Spleen (tissue), 11 donors: ENCODE data around the gene HSPA12A. TPM values are rescaled to one million over a fixed set of nuclear protein-coding genes. Genes with fewer than 3 reads are reported as not detected.

Experiments used
- DNase-seq: peaks from one replicate; pipeline ENCODE4 v3.0.0-alpha.2; 2020
- H3K27ac ChIP-seq, 8 donors: fragments of 200-600 bp; sonication (generic) in 7 of 8; 1 replicate in 4 of 8; 2 replicates in 4 of 8; pipeline versions ENCODE4 v1.5.0 to v1.8.0; 2016 to 2021; ENCODE audit warnings: inconsistent platforms in 4 of 8, mild to moderate bottlenecking in 4 of 8, moderate library complexity in 1 of 8
- H3K27me3 ChIP-seq, 7 donors: fragments of 200-600 bp; sonication (generic) in 6 of 7; replicated peaks in 1 of 7; 1 replicate in 4 of 7; 2 replicates in 3 of 7; pipeline versions ENCODE4 v1.5.0 to v1.8.0; 2016 to 2021; ENCODE audit warnings: inconsistent platforms in 3 of 7, mild to moderate bottlenecking in 1 of 7
- H3K36me3 ChIP-seq, 6 donors: fragments of 200-600 bp; sonication (generic) in 5 of 6; 1 replicate in 4 of 6; 2 replicates in 2 of 6; pipeline versions ENCODE4 v1.5.0 to v1.8.0; 2016 to 2021; ENCODE audit warnings: inconsistent platforms in 2 of 6
- H3K4me1 ChIP-seq, 6 donors: fragments of 200-600 bp; sonication (generic) in 5 of 6; 1 replicate in 3 of 6; 2 replicates in 3 of 6; pipeline versions ENCODE4 v1.5.0 to v1.8.0; 2016 to 2021; ENCODE audit warnings: inconsistent platforms in 3 of 6
- H3K4me3 ChIP-seq, 8 donors: fragments of 200-600 bp; sonication (generic) in 7 of 8; 1 replicate in 4 of 8; 2 replicates in 4 of 8; pipeline versions ENCODE4 v1.5.0 to v1.8.0; 2016 to 2021; ENCODE audit warnings: inconsistent platforms in 4 of 8, mild to moderate bottlenecking in 4 of 8, moderate library complexity in 2 of 8
- H3K9me3 ChIP-seq, 8 donors: fragments of 200-600 bp; sonication (generic) in 7 of 8; 1 replicate in 4 of 8; 2 replicates in 4 of 8; pipeline versions ENCODE4 v1.5.0 to v1.8.0; 2016 to 2021; ENCODE audit warnings: inconsistent platforms in 4 of 8
- POLR2A ChIP-seq, 3 donors: fragments of 450-650 bp; IDR thresholded peaks; one replicate each; pipeline ENCODE4 v1.5.1; 2017; ENCODE audit warnings: antibody characterized with exemption in 3 of 3, mild to moderate bottlenecking in 1 of 3
- POLR2AphosphoS5 ChIP-seq, 3 donors: sonication (generic); formaldehyde crosslinking; IDR thresholded peaks; one replicate each; pipeline ENCODE4 v1.5.1; 2017; ENCODE audit warnings: antibody characterized with exemption in 3 of 3
- WGBS, 5 donors: extraction: QIAGEN DNeasy Blood & Tissue Kit in 3 of 5; methylation state at CpG; one replicate each; pipeline versions ENCODE4 v1.1.5 to v1.1.7; 2013 to 2018; 5-methylcytosine and 5-hydroxymethylcytosine counted together
- intact Hi-C: fragments of 100-400 bp; cut with DNase I; formaldehyde crosslinking; loops from one replicate; pipeline ENCODE4 v1.15.0; 2023; ENCODE audit warnings: low total_unique reads
- polyA plus RNA-seq, 3 donors: library from polyadenylated mRNA; stranded (reverse); fragments of 200-250 nt; gene quantifications; one replicate each; pipeline ENCODE4 v1.2.1, GENCODE V29; 2013
- total RNA-seq, 7 donors: library from RNA; depleted of rRNA in 3 of 7; stranded (reverse); fragments of >200 nt in 3 of 7; fragmentation: NEBNext Ultra II Directional in 4 of 7; extraction: Animal tissue kit (Norgen Biotek cat#: 25700) in 4 of 7; gene quantifications; one replicate each; pipeline versions ENCODE4 v1.1.0 to v1.2.1, GENCODE V29; 2016 to 2021
- TF ChIP-seq, protein P1 (sequence below), 11 experiments: fragments of 200-600 bp in 7 of 11; fragments of 450-650 bp in 4 of 11; sonication (generic) in 4 of 11; IDR thresholded peaks in 8 of 11; conservative IDR thresholded peaks in 3 of 11; 1 replicate in 7 of 11; 2 replicates in 4 of 11; pipeline versions ENCODE4 v1.4.0 to v1.8.0; 2016 to 2021; ENCODE audit warnings: antibody characterized with exemption in 11 of 11, inconsistent platforms in 4 of 11, mild to moderate bottlenecking in 1 of 11
- donor health status: healthy with polysubstance abuse.
- donor health status: DM: no; HTN: no; CAD: no; lungs with moderate emphysema.
- donor health status: DM: no; HTN: no; CAD: no.
- donor health status: Bipolar disorder and iron deficiency.
- donor health status: healthy.
- donor health status: DM: no; HTN: no; CAD: no.
- donor health status: DM: yes; HTN: yes; CAD: no.

The HSPA12A gene
- total and polyA plus RNA-seq, 10 donors, result 1.5 to 16.5 (median 6.9) TPM

DNA sequence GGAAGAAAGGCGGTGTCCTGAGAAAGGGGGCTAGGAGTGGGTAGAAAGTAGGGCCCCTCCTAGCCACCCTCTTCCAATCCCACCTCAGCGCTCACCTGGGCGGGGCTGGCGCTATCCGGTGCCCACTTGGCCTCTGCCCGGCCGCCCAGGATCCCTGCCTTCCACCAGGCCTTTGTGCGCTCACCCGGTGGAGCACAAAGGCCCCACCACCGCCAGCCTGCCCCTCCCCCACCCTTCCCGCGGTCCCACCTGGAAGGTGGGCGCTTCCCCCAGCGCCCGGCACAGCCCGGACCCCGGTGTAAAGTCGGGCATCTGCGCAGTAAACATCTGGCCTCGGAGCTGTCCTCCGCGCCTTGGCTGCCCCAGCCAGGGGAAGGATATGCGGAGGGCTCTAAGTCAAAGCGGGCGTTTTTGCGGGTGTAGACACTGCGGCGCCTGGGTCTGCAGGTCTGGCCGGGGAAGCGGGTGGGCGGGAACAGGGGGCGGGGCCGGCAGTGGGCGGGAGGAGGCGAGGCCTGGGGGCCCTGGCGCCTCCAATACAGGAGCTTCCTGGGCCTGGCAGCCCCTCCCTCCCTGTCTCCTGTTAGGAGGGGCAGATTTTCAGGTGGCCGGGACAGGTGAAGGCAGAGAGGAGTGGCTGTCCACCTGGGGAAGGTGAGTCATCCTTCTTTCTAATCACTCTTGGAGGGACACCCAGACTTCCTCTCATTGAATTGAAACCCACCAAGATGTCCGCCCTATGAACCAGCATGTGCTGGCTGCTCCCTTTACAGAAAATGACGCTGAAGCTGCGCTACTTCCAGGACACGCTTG, 72.3 kb downstream of the HSPA12A start:
- Histone ChIP-seq H3K27ac (no peak overlapping the region), H3K27me3 (peaks cover 0 to 20% (median 0%) of the 10 kb centered on the region in 7 donors), H3K4me1 (peaks cover 0 to 4% (median 0%) of the 10 kb centered on the region in 6 donors), H3K4me3 (peak overlapping the region in 3 of 8 donors; percentile 9 to 55 (median 19)), H3K36me3 (peaks cover 0 to 5% (median 0%) of the 10 kb centered on the region in 6 donors), H3K9me3 (peaks cover 0 to 3% (median 0%) of the 10 kb centered on the region in 8 donors)
- DNase-seq, result no peak
- intact Hi-C loops, result no loop called here
- WGBS, 5 donors, result 20 to 49% (median 30%) methylated on average over 14 to 41 of the region's 41 CpGs
- TF ChIP-seq POLR2AphosphoS5 (IDR thresholded peaks at IDR 0.05) (no peak), POLR2A (IDR thresholded peaks at IDR 0.05) (no peak)
- TF ChIP-seq, protein P1, sequence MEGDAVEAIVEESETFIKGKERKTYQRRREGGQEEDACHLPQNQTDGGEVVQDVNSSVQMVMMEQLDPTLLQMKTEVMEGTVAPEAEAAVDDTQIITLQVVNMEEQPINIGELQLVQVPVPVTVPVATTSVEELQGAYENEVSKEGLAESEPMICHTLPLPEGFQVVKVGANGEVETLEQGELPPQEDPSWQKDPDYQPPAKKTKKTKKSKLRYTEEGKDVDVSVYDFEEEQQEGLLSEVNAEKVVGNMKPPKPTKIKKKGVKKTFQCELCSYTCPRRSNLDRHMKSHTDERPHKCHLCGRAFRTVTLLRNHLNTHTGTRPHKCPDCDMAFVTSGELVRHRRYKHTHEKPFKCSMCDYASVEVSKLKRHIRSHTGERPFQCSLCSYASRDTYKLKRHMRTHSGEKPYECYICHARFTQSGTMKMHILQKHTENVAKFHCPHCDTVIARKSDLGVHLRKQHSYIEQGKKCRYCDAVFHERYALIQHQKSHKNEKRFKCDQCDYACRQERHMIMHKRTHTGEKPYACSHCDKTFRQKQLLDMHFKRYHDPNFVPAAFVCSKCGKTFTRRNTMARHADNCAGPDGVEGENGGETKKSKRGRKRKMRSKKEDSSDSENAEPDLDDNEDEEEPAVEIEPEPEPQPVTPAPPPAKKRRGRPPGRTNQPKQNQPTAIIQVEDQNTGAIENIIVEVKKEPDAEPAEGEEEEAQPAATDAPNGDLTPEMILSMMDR (IDR thresholded peaks at IDR 0.05 in 8 of 11, conservative IDR thresholded peaks at IDR 0.05 in 3 of 11), result no peak

DNA sequence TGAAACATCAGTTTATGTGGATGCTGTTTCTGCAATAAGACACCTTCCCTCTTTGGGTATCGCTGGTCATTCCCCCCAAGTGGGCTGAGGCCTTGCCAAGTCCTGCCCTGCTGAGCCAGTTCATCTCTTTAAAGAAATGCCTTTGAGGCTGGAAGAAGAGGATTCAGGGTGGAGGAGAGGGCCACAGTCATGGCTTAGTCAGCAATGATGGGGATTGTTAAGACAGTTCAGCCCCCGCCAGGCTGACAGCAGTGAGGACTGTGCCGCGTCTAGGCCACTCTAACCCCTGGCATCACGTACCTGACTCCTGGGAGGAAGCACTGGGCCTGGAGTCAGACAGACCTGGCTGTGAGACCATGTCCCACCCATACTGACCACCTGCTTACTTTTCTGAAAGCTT, 73.3 kb downstream of the HSPA12A start:
- Histone ChIP-seq H3K9me3 (peaks cover 0 to 3% (median 0%) of the 10 kb centered on the region in 8 donors), H3K27me3 (peaks cover 0 to 20% (median 0%) of the 10 kb centered on the region in 7 donors), H3K4me3 (no peak overlapping the region), H3K4me1 (peaks cover 0 to 9% (median 0%) of the 10 kb centered on the region in 6 donors), H3K36me3 (no peaks in the 10 kb centered on the region), H3K27ac (no peak overlapping the region)
- WGBS, 5 donors, result 83 to 96% (median 93%) methylated on average over 5 of the region's 5 CpGs
- TF ChIP-seq, protein P1 (IDR thresholded peaks at IDR 0.05 in 8 of 11, conservative IDR thresholded peaks at IDR 0.05 in 3 of 11), result no peak
- no peak for TF ChIP-seq POLR2A (IDR thresholded peaks at IDR 0.05)
- no peak for TF ChIP-seq POLR2AphosphoS5 (IDR thresholded peaks at IDR 0.05)
- DNase-seq, result no peak
- intact Hi-C loops, result no loop called here

DNA sequence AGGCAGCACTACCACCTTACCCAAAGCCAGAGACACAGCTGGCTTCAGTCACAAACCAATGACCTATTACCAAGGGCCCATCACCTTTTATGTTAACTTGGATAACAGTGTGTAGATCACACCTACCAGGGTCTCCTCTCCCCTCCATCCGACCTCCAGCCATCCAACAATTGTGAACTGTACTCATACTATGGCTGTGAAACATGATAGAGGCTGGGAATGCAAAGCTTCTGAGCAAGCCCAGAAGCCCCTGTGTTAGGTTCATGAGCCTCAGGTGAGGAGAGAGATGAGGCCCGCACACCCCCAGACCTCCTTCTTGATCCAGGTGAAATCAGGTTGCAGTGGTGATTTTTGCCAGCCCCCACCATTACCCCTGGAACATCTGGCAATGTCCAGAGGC, 73.9 kb downstream of the HSPA12A start:
- H3K27me3 ChIP-seq, result peaks cover 0 to 20% (median 0%) of the 10 kb centered on the region in 7 donors
- peaks cover 0 to 3% (median 0%) of the 10 kb centered on the region in 8 donors for H3K9me3 ChIP-seq
- no peak overlapping the region for H3K27ac ChIP-seq
- no peaks in the 10 kb centered on the region for H3K36me3 ChIP-seq
- intact Hi-C loops, result no loop called here
- no peak for DNase-seq
- WGBS, 5 donors, result 87 to 90% (median 88%) methylated on average over 2 of the region's 2 CpGs
- peaks cover 0 to 9% (median 0%) of the 10 kb centered on the region in 6 donors for H3K4me1 ChIP-seq
- no peak overlapping the region for H3K4me3 ChIP-seq
- TF ChIP-seq POLR2AphosphoS5 (IDR thresholded peaks at IDR 0.05) (no peak), POLR2A (IDR thresholded peaks at IDR 0.05) (no peak)
- TF ChIP-seq, protein P1 (IDR thresholded peaks at IDR 0.05 in 8 of 11, conservative IDR thresholded peaks at IDR 0.05 in 3 of 11), result no peak

DNA sequence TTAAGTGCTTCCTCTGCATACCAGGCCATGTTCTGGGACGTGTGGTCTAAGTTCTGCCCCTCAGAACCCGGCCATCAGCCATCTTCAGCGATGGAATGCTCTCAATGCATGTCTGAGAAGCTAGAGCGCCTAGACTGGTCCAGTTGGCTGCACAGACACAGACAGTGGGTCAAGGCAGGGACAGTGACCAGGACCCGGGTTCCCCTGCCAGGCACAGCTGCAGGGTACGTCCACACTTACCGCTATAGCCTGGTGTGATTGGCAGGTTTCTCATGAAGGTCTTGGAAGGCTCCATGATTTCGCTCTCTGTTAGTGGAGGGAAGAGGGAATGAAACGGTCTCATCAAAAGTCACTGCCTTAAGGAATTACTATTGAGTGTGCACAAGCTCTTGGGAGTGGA, 74.3 kb downstream of the HSPA12A start:
- TF ChIP-seq POLR2A (IDR thresholded peaks at IDR 0.05), result no peak
- TF ChIP-seq POLR2AphosphoS5 (IDR thresholded peaks at IDR 0.05), result no peak
- TF ChIP-seq, protein P1 (IDR thresholded peaks at IDR 0.05 in 8 of 11, conservative IDR thresholded peaks at IDR 0.05 in 3 of 11), result no peak
- 86 to 94% (median 88%) methylated on average over 7 to 9 of the region's 9 CpGs for WGBS, 5 donors

More for the DNA sequence above, 74.3 kb downstream of the HSPA12A start:
- intact Hi-C loops, result no loop called here
- Histone ChIP-seq H3K4me3 (no peak overlapping the region), H3K36me3 (no peaks in the 10 kb centered on the region), H3K27ac (no peak overlapping the region), H3K9me3 (peaks cover 0 to 3% (median 0%) of the 10 kb centered on the region in 8 donors), H3K27me3 (peaks cover 0 to 20% (median 0%) of the 10 kb centered on the region in 7 donors), H3K4me1 (peaks cover 0 to 9% (median 0%) of the 10 kb centered on the region in 6 donors)
- no peak for DNase-seq
